Measurements from ENCODE around the gene STAT5B. TPM values are rescaled to one million over a fixed set of nuclear protein-coding genes. Genes with fewer than 3 reads are reported as not detected.
"Not testable (repeated sequence)": the region's sequence is repeated elsewhere in the genome, so short reads cannot be mapped to it uniquely, and the experiment has no call there.

Gene STAT5B
- total RNA-seq, 3 donors from 2014 or later = 97.2 to 130 (median 101) TPM

DNA sequence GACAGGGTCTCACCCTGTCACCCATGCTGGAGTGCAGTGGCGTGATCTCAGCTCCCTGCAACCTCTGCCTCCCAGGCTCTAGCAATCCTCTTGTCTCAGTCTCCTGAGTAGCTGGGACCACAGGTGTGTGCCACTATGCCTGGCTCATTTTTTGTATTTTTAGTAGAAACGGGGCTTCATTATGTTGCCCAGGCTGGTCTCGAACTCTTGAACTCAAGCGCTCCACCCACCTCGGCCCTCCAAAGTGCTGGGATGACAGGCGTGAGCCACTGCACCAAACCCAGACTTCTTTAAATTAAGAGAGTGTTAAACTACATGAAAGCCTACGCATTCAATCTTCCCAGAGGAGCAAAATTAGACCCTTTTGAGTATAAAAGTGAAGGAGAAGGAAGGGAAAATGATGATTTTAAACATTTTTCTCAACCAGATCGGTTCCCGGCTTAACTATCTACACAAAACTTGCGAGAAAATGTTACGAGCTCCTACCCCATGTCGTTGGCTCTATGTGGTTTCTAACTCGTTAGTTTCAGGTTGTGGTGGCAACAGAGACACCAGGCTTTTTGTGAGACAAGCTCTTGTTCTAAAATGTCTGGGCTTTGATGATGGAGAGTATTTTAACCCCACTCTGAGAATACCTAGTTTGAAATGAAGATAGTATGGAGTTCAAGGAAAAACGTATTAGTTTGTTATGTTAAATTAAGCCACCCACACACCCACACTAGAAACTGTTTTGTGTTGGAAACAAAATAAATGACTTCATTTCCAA lies 26.3 kb downstream of the STAT5B start:
- intact Hi-C loops (cut with DNase I; ENCODE audit: low total_unique reads) = no loop called here
- no peaks in the 10 kb centered on the region for H3K4me1 ChIP-seq

DNA sequence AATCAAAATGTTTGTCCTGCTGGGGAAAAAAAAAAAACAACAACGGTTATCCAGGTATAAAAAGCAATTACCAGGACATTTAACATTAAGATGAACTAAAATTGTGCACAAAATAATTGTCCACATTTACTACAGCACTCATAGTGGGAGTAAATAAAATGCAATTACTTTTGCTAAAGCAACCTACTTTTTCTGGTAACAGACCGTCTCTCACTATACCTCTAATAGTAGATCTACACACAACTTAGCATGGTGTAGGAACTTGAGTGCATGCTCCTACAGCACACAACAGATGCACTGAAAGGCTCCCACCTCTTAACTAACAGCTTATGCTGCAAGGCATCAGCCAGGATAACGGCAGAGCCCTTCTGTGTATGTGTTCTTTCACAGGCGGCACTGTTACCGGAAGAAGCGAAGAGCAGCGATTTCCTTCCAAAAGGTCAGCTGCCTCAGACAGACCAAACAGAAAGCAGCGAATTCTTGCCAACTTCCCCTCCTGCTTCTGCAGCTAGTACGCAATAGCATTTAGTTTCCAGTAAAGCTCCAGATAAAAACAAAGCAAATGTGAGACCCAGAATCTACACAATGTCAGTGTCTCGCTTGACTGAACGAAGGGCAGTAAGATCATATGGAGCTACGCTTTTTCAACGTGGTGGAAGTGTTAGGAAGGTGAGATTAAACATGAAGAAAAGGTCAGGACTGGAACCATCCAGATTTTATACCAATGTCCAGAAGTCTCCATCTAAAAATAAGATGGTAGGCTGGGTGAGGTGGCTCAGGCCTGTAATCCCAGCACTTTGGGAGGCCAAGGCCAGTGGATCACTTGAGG lies 27.6 kb downstream of the STAT5B start:
- Histone ChIP-seq H3K4me3 (peak overlapping the region in 2 of 3 donors; percentile 39 to 49), H3K27me3 (no peaks in the 10 kb centered on the region), H3K36me3 (no peaks in the 10 kb centered on the region), H3K27ac (peak overlapping the region; percentile 81 to 96), H3K9me3 (no peaks in the 10 kb centered on the region), H3K4me1 (no peaks in the 10 kb centered on the region)
- intact Hi-C loops (cut with DNase I; ENCODE audit: low total_unique reads) = no loop called here
- no peak for TF ChIP-seq POLR2A (IDR thresholded peaks at IDR 0.05)
- TF ChIP-seq POLR2AphosphoS5 (IDR thresholded peaks at IDR 0.05) = peak; percentile 77 to 89 (median 89)
- peak; percentile 57 to 79 for DNase-seq (ENCODE audit: low spot score in 2 of 2)

More for the DNA sequence above, 26.3 kb downstream of the STAT5B start:
- no peaks in the 10 kb centered on the region for H3K9me3 ChIP-seq
- H3K4me3 ChIP-seq = no peak overlapping the region
- DNase-seq (ENCODE audit: low spot score in 2 of 2) = no peak
- no peaks in the 10 kb centered on the region for H3K27me3 ChIP-seq
- TF ChIP-seq POLR2AphosphoS5 (IDR thresholded peaks at IDR 0.05) = no peak
- no peak for TF ChIP-seq POLR2A (IDR thresholded peaks at IDR 0.05)
- TF ChIP-seq, protein P1, sequence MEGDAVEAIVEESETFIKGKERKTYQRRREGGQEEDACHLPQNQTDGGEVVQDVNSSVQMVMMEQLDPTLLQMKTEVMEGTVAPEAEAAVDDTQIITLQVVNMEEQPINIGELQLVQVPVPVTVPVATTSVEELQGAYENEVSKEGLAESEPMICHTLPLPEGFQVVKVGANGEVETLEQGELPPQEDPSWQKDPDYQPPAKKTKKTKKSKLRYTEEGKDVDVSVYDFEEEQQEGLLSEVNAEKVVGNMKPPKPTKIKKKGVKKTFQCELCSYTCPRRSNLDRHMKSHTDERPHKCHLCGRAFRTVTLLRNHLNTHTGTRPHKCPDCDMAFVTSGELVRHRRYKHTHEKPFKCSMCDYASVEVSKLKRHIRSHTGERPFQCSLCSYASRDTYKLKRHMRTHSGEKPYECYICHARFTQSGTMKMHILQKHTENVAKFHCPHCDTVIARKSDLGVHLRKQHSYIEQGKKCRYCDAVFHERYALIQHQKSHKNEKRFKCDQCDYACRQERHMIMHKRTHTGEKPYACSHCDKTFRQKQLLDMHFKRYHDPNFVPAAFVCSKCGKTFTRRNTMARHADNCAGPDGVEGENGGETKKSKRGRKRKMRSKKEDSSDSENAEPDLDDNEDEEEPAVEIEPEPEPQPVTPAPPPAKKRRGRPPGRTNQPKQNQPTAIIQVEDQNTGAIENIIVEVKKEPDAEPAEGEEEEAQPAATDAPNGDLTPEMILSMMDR (IDR thresholded peaks at IDR 0.05) = no peak
- no peaks in the 10 kb centered on the region for H3K36me3 ChIP-seq
- H3K27ac ChIP-seq = peak overlapping the region; percentile 81 to 96

DNA sequence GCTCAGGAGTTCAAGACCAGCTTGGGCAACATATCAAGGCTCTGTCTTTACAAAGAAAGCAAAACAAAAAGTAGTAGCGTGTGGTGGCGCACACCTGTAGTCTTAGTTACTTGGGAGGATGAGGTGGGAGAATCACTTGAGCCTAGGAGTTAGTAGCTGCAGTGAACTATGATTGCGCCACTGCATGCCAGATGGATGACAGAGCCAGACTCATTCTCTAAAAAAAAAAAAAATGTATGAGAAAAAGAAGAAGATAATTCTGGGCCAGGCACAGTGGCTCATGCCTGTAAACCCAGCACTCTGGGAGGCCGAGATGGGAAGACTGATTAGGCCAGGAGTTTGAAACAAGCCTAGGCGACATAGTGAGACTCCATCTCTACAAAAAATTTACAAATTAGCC lies 28.5 kb downstream of the STAT5B start:
- Histone ChIP-seq H3K36me3 (no peaks in the 10 kb centered on the region), H3K27me3 (no peaks in the 10 kb centered on the region), H3K4me1 (no peaks in the 10 kb centered on the region), H3K27ac (peak overlapping the region; percentile 79 to 81), H3K9me3 (no peaks in the 10 kb centered on the region), H3K4me3 (no peak overlapping the region)
- no peak for DNase-seq (ENCODE audit: low spot score in 2 of 2)
- intact Hi-C loops (cut with DNase I; ENCODE audit: low total_unique reads) = no loop called here
- TF ChIP-seq, protein P1 (IDR thresholded peaks at IDR 0.05) = no peak
- TF ChIP-seq POLR2A (IDR thresholded peaks at IDR 0.05) = no peak
- TF ChIP-seq POLR2AphosphoS5 (IDR thresholded peaks at IDR 0.05) = no peak

DNA sequence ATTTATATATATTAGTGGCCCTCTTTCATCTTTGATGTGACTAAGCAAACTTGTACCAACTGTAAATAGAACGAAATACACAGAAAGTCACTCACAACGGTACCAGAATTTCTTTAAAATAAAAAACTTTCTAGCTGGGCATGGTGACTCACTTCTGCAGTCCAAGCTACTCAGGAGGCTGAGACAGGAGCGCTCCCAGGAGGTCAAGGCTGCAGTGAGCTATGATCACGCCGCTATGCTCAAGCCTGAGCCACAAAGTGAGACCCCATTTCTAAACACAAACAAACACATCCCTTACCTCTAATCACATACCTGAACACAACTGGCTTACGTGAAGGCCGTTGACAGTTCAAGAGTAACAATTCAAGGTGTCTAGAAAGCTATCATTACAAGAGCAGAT lies 29.7 kb downstream of the STAT5B start:
- DNase-seq (ENCODE audit: low spot score in 2 of 2) = no peak
- no peaks in the 10 kb centered on the region for H3K4me1 ChIP-seq
- intact Hi-C loops (cut with DNase I; ENCODE audit: low total_unique reads) = no loop called here

DNA sequence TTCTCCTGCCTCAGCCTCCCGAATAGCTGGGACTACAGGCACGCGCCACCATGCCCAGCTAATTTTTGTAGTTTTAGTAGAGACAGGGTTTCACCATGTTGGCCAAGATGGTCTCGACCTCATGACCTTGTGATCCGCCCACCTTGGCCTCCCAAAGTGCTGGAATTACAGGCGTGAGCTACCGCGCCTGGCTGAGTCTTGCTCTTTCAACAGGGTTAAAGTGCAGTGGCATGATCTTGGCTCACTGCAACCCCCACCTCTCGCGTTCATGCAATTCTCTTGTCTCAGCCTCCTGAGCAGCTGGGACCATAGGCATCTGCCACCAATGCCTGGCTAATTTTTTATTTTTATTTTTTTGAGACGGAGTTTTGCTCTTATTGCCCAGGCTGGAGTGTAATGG lies 31.0 kb downstream of the STAT5B start:
- H3K4me3 ChIP-seq; H3K9me3 ChIP-seq; intact Hi-C loops (cut with DNase I; ENCODE audit: low total_unique reads); H3K36me3 ChIP-seq; H3K27me3 ChIP-seq; H3K4me1 ChIP-seq; DNase-seq (ENCODE audit: low spot score in 2 of 2); H3K27ac ChIP-seq: not testable (repeated sequence)

More for the DNA sequence above, 29.7 kb downstream of the STAT5B start:
- no peaks in the 10 kb centered on the region for H3K9me3 ChIP-seq
- no peak overlapping the region for H3K4me3 ChIP-seq
- TF ChIP-seq, protein P1 (IDR thresholded peaks at IDR 0.05) = no peak
- no peak for TF ChIP-seq POLR2AphosphoS5 (IDR thresholded peaks at IDR 0.05)
- no peak for TF ChIP-seq POLR2A (IDR thresholded peaks at IDR 0.05)
- H3K36me3 ChIP-seq = no peaks in the 10 kb centered on the region
- peak overlapping the region; percentile 37 to 45 for H3K27ac ChIP-seq
- no peaks in the 10 kb centered on the region for H3K27me3 ChIP-seq

DNA sequence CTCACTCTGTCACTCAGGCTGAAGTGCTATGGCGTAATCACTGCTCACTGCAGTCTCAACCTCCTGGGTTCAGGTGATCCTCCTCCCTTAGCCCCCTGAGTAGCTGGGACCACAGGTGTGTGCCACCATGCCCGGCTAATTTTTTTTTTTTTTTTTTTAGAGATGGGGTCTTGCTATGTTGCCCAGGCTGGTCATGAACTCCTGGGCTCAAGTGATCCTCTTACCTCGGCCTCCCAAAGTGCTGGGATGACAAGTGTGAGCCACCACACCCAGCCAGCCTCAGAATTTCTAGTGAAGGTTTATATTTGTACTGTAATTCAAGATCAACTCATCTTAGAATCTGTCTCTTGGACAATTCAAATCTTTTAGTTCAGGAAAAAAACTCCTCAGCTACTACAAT lies 32.1 kb downstream of the STAT5B start:
- H3K27me3 ChIP-seq; intact Hi-C loops (cut with DNase I; ENCODE audit: low total_unique reads); DNase-seq (ENCODE audit: low spot score in 2 of 2); H3K27ac ChIP-seq; H3K4me1 ChIP-seq; H3K36me3 ChIP-seq; H3K9me3 ChIP-seq; H3K4me3 ChIP-seq: not testable (repeated sequence)
